ENCODE results near the gene NMNAT2.

DNA sequence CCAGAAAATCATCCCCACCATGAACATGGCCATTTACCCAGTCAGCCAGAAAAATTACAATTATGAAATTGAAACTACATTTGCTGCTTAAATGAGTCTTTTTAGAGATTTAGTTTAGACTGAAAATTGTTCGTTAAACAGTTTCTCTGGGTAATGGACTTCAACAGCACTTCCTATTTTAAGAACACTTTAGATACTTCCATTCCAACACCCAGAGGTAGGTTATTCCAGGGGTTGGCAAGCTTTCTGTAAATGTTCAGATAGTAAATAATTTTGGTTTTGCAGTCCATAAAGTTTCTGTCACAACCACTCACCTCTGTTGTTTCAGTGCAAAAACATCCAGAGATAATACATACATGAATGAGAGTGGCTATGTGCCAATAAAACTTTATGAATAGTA, 10.2 kb downstream of the NMNAT2 start:
- TF ChIP-seq, protein P1, sequence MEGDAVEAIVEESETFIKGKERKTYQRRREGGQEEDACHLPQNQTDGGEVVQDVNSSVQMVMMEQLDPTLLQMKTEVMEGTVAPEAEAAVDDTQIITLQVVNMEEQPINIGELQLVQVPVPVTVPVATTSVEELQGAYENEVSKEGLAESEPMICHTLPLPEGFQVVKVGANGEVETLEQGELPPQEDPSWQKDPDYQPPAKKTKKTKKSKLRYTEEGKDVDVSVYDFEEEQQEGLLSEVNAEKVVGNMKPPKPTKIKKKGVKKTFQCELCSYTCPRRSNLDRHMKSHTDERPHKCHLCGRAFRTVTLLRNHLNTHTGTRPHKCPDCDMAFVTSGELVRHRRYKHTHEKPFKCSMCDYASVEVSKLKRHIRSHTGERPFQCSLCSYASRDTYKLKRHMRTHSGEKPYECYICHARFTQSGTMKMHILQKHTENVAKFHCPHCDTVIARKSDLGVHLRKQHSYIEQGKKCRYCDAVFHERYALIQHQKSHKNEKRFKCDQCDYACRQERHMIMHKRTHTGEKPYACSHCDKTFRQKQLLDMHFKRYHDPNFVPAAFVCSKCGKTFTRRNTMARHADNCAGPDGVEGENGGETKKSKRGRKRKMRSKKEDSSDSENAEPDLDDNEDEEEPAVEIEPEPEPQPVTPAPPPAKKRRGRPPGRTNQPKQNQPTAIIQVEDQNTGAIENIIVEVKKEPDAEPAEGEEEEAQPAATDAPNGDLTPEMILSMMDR (conservative IDR thresholded peaks at IDR 0.05; ENCODE audit: low read depth, low read length) = no peak
- no peak for TF ChIP-seq EZH2 (IDR thresholded peaks at IDR 0.05; ENCODE audit: borderline replicate concordance, low read depth, low read length, poor library complexity, severe bottlenecking)
